Measurements from ENCODE around the gene RELN. TPM values are rescaled to one million over a fixed set of nuclear protein-coding genes. Genes with fewer than 3 reads are reported as not detected.

Gene RELN
- total and polyA plus RNA-seq, 4 experiments from 2014 or later = not detected

DNA sequence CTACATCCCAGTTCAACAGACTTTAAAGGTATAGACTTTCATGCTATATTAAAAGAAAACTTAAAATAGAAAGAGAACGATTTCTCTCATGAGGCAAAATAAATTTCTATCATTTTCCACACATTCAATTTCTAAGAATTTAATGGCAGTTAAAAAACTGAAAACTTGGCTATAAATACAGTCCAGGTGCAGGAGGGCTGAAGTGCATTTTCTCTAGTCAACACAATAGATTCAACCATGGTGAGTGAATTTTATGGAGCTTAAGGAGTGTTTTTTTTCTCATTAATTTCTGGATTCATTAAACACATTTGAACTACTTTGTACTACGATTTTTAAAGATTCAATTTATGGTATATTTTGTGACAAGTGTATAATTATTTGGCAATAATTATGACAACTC is 302.7 kb downstream of the RELN start:
- ChIA-PET CTCF (ENCODE audit: partially characterized antibody) (no interaction called here), POLR2A (ENCODE audit: partially characterized antibody) (no interaction called here)
- no peaks in the 10 kb centered on the region for H3K36me3 ChIP-seq (ENCODE audit: insufficient read depth, low read length)
- H3K4me1 ChIP-seq (ENCODE audit: insufficient read depth, low read length) = no peaks in the 10 kb centered on the region
- no peak overlapping the region for H3K27ac ChIP-seq (ENCODE audit: low read depth, low read length)
- Mint-ChIP-seq H3K27ac (no peak overlapping the region), H3K9me3 (peaks cover 0 to 2% (median 0%) of the 10 kb centered on the region in 8 donors), H3K4me1 (no peaks in the 10 kb centered on the region), H3K27me3 (peaks cover 4 to 13% of the 10 kb centered on the region in 2 donors), H3K36me3 (no peaks in the 10 kb centered on the region), H3K4me3 (no peak overlapping the region)
- no peak for DNase-seq
- H3K9me3 ChIP-seq (ENCODE audit: control insufficient read depth in 1 of 2, low read length in 2 of 2) = no peaks in the 10 kb centered on the region
- H3K27me3 ChIP-seq (ENCODE audit: insufficient read depth, low read length) = no peaks in the 10 kb centered on the region
- intact Hi-C loops (cut with micrococcal nuclease) = no loop called here
- no peak overlapping the region for H3K4me3 ChIP-seq (ENCODE audit: low read length in 2 of 2)

DNA sequence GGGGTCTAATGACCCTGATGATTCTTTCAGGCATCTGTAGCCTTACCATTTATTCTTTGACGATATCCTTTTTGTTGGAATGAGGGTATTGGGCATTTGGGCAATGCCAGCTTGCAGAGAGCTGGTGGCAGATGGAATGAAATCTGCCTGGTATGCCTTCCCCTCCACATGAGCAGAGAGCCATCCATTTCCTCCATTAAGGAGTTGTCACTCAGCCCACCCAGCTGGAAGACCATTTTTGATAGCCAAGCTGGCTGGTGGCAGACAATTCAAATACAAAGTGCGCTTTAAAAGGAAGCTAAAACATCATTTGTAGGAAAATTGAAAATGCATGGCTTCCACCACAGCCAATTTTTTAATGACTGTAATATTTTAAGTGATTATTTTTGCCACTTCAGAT is 303.4 kb downstream of the RELN start:
- DNase-seq = no peak
- no peak overlapping the region for H3K4me3 ChIP-seq (ENCODE audit: low read length in 2 of 2)
- intact Hi-C loops (cut with micrococcal nuclease) = no loop called here
- peaks cover 4 to 13% of the 10 kb centered on the region in 2 donors for H3K27me3 Mint-ChIP-seq
- no peak overlapping the region for H3K27ac Mint-ChIP-seq
- no peaks in the 10 kb centered on the region for H3K36me3 Mint-ChIP-seq
- no peak overlapping the region for H3K27ac ChIP-seq (ENCODE audit: low read depth, low read length)
- ChIA-PET POLR2A (ENCODE audit: partially characterized antibody) (no interaction called here), CTCF (ENCODE audit: partially characterized antibody) (no interaction called here)
- H3K27me3 ChIP-seq (ENCODE audit: insufficient read depth, low read length) = no peaks in the 10 kb centered on the region
- H3K4me3 Mint-ChIP-seq = no peak overlapping the region
- no peaks in the 10 kb centered on the region for H3K9me3 ChIP-seq (ENCODE audit: control insufficient read depth in 1 of 2, low read length in 2 of 2)
- peaks cover 0 to 2% (median 0%) of the 10 kb centered on the region in 8 donors for H3K9me3 Mint-ChIP-seq
- no peaks in the 10 kb centered on the region for H3K4me1 ChIP-seq (ENCODE audit: insufficient read depth, low read length)
- no peaks in the 10 kb centered on the region for H3K4me1 Mint-ChIP-seq
- H3K36me3 ChIP-seq (ENCODE audit: insufficient read depth, low read length) = no peaks in the 10 kb centered on the region

DNA sequence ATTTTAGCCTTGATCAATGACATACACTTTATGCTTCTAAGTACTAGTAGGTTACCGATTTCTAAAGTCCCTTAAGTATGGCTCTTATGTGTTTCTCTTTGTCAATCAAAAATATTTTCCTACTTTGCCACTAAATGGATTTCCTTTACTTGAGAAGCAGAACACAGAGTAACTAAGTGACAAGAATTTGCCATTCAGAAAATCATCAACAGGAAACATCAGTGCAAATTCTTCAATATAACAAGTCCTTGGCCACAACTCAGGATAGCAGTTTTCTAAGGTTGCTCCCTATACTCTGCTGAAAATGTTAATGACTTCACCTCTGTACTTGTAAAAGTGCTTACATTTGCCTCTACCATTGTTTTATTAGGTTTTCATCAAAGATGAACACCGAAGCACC is 303.8 kb downstream of the RELN start:
- Mint-ChIP-seq H3K36me3 (no peaks in the 10 kb centered on the region), H3K9me3 (peaks cover 0 to 2% (median 0%) of the 10 kb centered on the region in 8 donors), H3K4me3 (no peak overlapping the region), H3K27ac (no peak overlapping the region), H3K27me3 (peaks cover 4 to 13% of the 10 kb centered on the region in 2 donors), H3K4me1 (no peaks in the 10 kb centered on the region)
- Histone ChIP-seq H3K36me3 (ENCODE audit: insufficient read depth, low read length) (no peaks in the 10 kb centered on the region), H3K9me3 (ENCODE audit: control insufficient read depth in 1 of 2, low read length in 2 of 2) (no peaks in the 10 kb centered on the region), H3K27me3 (ENCODE audit: insufficient read depth, low read length) (no peaks in the 10 kb centered on the region), H3K4me3 (ENCODE audit: low read length in 2 of 2) (no peak overlapping the region), H3K4me1 (ENCODE audit: insufficient read depth, low read length) (no peaks in the 10 kb centered on the region), H3K27ac (ENCODE audit: low read depth, low read length) (no peak overlapping the region)
- CTCF ChIA-PET (ENCODE audit: partially characterized antibody) = no interaction called here
- DNase-seq = no peak
- POLR2A ChIA-PET (ENCODE audit: partially characterized antibody) = no interaction called here
- intact Hi-C loops (cut with micrococcal nuclease) = no loop called here

DNA sequence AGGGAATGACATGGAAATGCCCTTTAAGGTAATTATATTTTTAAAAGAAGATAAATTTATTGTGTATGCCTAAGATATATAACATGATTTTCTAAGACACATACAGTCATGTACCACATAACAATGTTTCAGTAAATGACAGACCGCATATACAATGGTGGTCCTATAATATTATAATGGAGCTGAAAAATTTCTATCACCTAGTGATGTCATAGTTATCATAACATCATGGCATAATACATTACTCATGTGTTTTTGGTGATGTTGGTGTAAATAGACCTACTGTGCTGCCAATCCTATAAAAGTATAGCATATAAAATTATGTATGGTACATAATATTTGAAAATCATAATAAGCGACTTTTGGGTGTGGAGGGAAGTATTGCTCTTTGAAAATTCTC is 306.1 kb downstream of the RELN start:
- ChIA-PET CTCF (ENCODE audit: partially characterized antibody) (no interaction called here), POLR2A (ENCODE audit: partially characterized antibody) (no interaction called here)
- Mint-ChIP-seq H3K36me3 (no peaks in the 10 kb centered on the region), H3K9me3 (peaks cover 0 to 2% (median 0%) of the 10 kb centered on the region in 8 donors), H3K4me1 (no peaks in the 10 kb centered on the region), H3K27me3 (peaks cover 4 to 7% of the 10 kb centered on the region in 2 donors), H3K27ac (no peak overlapping the region), H3K4me3 (no peak overlapping the region)
- Histone ChIP-seq H3K36me3 (ENCODE audit: insufficient read depth, low read length) (no peaks in the 10 kb centered on the region), H3K27me3 (ENCODE audit: insufficient read depth, low read length) (no peaks in the 10 kb centered on the region), H3K4me3 (ENCODE audit: low read length in 2 of 2) (no peak overlapping the region), H3K9me3 (ENCODE audit: control insufficient read depth in 1 of 2, low read length in 2 of 2) (no peaks in the 10 kb centered on the region), H3K27ac (ENCODE audit: low read depth, low read length) (no peak overlapping the region), H3K4me1 (ENCODE audit: insufficient read depth, low read length) (no peaks in the 10 kb centered on the region)
- DNase-seq = no peak
- intact Hi-C loops (cut with micrococcal nuclease) = no loop called here

DNA sequence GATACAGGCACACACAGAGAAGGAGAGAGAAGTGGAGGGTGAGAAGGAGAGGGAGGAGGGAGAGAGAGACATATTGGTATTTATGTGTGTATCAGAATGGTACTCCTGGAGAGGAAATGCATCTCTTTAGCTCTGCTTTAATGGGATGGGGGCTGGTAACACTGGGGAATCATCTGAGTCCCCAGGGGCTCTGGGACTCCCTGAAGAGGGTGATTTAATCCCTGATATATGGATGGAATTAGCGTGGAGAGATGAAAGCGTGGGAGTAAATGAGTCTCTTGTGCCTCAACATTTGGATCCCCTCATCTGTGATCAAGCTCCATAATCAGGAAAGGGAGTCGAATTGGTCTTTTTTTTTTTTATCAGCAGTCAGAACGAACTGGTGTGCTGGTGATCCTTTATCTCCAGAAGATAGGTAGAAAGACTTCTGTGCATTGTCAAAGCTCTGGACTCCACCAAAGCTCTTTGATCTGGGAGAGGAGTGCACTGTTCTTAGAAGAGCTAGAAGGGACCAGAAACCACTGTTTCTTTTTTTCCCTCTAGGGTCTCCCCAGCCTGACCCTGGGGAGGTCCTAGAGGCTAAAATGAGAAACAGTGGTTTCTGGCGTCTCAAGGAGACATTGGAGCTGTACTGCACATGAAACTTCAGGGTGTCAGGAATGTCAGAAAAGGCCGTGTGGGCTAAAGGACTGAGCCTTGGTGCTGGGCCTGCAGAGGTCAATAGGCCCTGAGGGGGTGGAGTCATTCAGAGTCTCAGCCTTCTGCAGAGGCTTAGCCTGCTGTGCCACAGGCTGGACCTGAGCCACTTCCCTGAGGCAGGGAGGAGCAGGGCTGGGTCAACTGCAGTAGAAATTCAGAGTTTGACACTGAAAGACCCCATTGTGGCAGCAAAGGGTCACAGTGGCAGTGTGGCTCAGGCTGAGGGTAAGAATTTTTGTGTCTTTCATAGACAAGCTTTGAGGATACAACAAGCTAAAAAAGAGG is 309.0 kb downstream of the RELN start:
- H3K27ac ChIP-seq (ENCODE audit: low read depth, low read length) = no peak overlapping the region
- no peaks in the 10 kb centered on the region for H3K36me3 ChIP-seq (ENCODE audit: insufficient read depth, low read length)
- no peak for DNase-seq
- H3K4me3 ChIP-seq (ENCODE audit: low read length in 2 of 2) = no peak overlapping the region
- Mint-ChIP-seq H3K27ac (no peak overlapping the region), H3K36me3 (no peaks in the 10 kb centered on the region), H3K27me3 (peaks cover 2% of the 10 kb centered on the region in 2 donors), H3K9me3 (peaks cover 0 to 6% (median 3%) of the 10 kb centered on the region in 8 donors), H3K4me1 (no peaks in the 10 kb centered on the region), H3K4me3 (no peak overlapping the region)
- CTCF ChIA-PET (ENCODE audit: partially characterized antibody) = interaction anchor here (1.0 kb wide), 1 partner anchor 20 kb away, joined by 3 read pairs; no protein-coding TSS in a partner anchor
- H3K9me3 ChIP-seq (ENCODE audit: control insufficient read depth in 1 of 2, low read length in 2 of 2) = no peaks in the 10 kb centered on the region
- no peaks in the 10 kb centered on the region for H3K27me3 ChIP-seq (ENCODE audit: insufficient read depth, low read length)
- intact Hi-C loops (cut with micrococcal nuclease) = no loop called here
- no peaks in the 10 kb centered on the region for H3K4me1 ChIP-seq (ENCODE audit: insufficient read depth, low read length)
- POLR2A ChIA-PET (ENCODE audit: partially characterized antibody) = no interaction called here

DNA sequence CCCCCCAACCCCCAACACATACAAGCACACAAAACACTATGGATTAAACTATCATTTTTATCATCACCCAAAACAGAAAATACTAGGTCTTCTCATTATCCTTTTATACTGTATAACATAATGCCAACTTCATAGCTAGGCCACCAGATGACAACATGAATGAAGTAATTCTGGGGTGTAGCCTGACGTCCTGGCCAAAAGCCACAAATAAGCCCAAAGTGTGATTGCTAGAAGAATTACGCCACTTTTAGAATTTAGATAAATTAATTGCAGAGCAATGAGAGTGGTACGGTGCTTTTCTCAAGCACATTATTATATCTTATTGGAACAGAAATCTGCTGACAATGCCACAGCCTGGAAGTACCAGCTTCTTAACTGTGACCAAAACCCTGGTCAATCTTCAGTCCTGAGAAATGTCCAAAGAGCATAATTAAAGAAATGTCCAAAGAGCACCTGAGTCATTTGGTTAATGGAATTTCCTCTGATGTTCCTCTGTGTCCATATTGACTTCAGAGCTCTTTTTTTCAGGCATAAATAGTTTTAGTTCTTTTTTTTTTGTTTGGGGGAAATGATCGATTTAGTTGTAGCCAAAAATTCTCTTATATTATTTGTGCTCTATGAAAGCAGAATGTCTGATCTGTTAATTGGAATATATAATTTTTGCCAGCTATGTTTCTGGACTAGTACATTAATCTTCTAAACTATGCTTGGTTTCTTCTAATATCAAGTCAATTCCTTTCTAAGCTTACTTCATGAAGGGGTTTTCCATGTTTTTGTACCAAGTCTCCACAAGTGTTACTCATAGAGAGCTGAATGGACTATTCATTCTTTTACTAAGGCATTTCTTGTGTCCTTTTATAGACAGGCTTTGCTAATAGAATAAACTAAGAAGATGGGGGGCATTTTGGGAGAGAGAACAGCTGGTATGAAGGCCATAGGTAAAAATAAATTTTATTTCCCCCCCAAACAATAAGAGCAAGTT is 310.0 kb downstream of the RELN start:
- Histone ChIP-seq H3K27ac (ENCODE audit: low read depth, low read length) (no peak overlapping the region), H3K4me3 (ENCODE audit: low read length in 2 of 2) (no peak overlapping the region), H3K4me1 (ENCODE audit: insufficient read depth, low read length) (no peaks in the 10 kb centered on the region), H3K36me3 (ENCODE audit: insufficient read depth, low read length) (no peaks in the 10 kb centered on the region), H3K27me3 (ENCODE audit: insufficient read depth, low read length) (no peaks in the 10 kb centered on the region), H3K9me3 (ENCODE audit: control insufficient read depth in 1 of 2, low read length in 2 of 2) (no peaks in the 10 kb centered on the region)
- Mint-ChIP-seq H3K36me3 (no peaks in the 10 kb centered on the region), H3K4me3 (no peak overlapping the region), H3K9me3 (peaks cover 0 to 15% (median 4%) of the 10 kb centered on the region in 8 donors), H3K4me1 (no peaks in the 10 kb centered on the region), H3K27ac (no peak overlapping the region), H3K27me3 (peaks cover 2 to 4% of the 10 kb centered on the region in 2 donors)
- no peak for DNase-seq
- ChIA-PET POLR2A (ENCODE audit: partially characterized antibody) (no interaction called here), CTCF (ENCODE audit: partially characterized antibody) (interaction anchor here (1.0 to 1.1 kb wide), 2 partner anchors 11 to 19 kb away, joined by 3 read pairs; no protein-coding TSS in a partner anchor)
- intact Hi-C loops (cut with micrococcal nuclease) = no loop called here

Data from CD4-positive, alpha-beta memory T cell (primary cell).